HG03025 (cell line): ENCODE data around the gene TFAP2A.
A peak's percentile ranks its signal among the peaks of the same experiment; 100 is the strongest.

Experiments used
- ATAC-seq: cut with Tn5 transposase; IDR thresholded peaks from one replicate; pipeline ENCODE4 v1.9.1; 2021; ENCODE audit warnings: mild to moderate bottlenecking, moderate library complexity; ENCODE audit not compliant: unreplicated experiment, low FRiP score

TFAP2A gene

DNA sequence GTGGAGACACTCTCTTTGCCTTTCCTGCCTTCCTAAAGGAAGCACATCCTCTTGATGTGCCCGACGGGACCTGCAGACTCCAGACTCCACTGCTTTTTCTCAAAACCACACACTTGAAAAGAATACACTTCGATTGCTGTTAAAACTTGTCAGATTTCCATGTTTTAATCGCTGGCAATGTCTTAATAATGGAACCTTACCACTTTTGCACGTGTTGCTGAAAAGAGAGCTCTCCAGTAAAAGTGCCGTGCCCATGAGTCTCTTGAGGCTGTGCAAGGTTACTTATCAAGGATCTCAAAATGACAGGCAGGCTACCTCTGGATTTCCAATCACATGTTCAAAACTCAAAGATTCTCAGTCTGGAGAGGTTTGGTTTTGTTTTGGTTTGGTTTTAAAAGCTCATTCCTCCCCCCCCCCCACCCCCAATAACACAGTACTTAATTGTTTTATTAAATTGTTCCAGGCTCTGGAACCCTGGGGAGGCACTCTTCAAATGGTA, 12.0 kb upstream of the TFAP2A start:
- no peak for ATAC-seq

DNA sequence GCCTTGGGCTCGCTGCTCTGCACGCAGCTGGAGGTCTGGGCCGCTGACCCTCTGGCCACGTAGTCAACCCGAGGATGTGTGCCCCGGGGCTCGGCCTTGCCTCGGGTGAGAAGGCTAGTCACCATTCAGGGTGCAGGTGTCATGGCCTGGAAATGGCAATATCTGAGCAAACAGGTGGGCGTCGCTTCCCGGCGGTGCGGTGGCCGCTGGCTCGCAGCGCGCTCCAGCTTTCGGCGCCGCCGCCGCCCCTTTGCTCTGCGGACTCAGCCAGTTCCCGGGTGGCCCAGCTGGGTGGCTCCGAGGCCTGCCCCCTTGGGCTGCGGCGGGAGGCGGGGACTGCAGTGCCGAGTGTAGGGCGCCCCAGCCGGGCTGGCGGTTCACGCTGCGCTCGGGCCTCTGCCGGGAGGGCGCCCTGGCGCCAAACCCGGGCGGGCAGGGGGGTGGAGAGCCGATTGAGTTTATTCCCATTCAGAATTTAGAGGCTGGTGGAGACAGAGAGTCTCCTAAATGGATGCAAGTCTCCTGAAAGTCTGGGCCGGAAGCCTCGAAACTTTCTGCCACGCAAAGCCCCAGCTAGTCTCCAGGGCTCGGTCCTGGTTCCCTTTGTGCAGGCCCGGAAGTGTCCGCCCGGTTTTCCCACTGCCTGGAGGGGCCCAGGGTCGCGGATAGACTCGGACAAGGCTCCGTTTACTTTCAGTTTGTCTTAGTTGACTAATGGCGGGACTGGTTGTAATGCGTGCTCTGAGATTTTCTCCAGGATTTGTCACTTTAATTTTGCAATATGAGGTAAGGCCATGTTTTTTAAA, 11.3 kb upstream of the TFAP2A start:
- peak; percentile 65 for ATAC-seq

- ATAC-seq = no peak
Observed at GRCh38 chr6:10425176-10425974, 10.5 kb upstream of the TFAP2A start.

GRCh38 chr6:10424040-10424439, 9.2 kb upstream of the TFAP2A start:
- ATAC-seq = no peak

GRCh38 chr6:10422737-10423034, 7.8 kb upstream of the TFAP2A start:
- ATAC-seq = no peak

- no peak for ATAC-seq
Observed at GRCh38 chr6:10421921-10422736, 7.3 kb upstream of the TFAP2A start.

- no peak for ATAC-seq
Observed at GRCh38 chr6:10421158-10421920, 6.5 kb upstream of the TFAP2A start.

DNA sequence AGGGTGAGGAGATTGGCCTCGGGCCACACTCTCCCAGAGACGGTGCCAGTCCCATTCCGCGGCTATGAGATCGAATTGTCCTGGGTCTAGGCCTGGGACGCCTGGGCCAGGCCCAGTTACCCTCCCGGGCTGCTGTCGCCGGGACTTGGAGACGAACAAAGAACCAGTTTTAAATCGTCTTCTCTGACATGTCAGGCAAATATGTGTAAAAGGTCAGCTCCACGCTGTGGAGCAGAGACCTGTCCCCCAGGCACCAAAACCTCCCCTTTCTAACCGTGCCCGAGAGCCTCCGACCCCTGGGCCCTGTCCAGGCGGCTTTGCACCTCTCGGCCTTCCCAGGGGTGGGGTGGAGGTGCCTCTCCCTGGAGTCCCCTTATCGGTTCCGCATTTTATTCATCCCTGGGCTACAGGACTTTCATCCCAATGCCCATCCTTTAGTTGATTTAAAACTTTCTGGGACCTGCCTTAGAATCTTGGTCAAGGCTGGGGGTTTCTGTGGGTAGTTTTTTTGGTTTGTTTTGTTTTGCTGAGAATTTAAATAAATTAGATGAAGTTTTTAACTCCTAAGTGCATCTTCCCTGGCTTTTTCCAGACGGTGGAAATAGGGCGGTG, 5.8 kb upstream of the TFAP2A start:
- no peak for ATAC-seq

- ATAC-seq = no peak
Observed at GRCh38 chr6:10419749-10420545, 5.1 kb upstream of the TFAP2A start.

- peak; percentile 36 for ATAC-seq
Observed at GRCh38 chr6:10418862-10419748, 4.2 kb upstream of the TFAP2A start.

DNA sequence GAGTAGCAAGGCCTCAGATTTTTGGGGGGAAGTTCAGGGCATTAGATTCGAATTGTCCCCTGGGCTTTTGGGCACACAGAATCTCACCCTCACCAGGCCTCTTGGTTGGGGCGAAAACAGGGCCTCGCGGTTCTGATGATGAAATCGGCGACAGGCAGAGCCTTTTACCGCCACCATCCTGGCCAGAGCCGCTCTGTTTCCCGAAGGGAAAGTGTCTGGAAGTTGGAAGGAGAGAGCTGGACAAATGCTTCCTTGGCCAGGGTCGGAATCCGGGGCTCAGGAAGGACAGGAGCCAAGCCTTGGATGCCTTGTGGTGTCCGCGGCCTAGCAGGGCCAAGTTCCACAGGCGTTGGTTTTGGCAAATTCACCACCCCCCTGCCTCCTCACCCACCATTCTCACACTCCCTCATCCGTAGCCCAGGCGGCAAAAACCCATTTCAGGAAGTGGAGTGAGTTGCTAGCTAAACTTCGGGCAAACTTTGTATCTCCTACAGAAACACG, 3.5 kb upstream of the TFAP2A start:
- no peak for ATAC-seq

- no peak for ATAC-seq
Observed at GRCh38 chr6:10417681-10418104, 2.8 kb upstream of the TFAP2A start.

GRCh38 chr6:10416863-10417641, 2.2 kb upstream of the TFAP2A start:
- ATAC-seq = no peak

GRCh38 chr6:10416516-10416862, 1.6 kb upstream of the TFAP2A start:
- no peak for ATAC-seq

DNA sequence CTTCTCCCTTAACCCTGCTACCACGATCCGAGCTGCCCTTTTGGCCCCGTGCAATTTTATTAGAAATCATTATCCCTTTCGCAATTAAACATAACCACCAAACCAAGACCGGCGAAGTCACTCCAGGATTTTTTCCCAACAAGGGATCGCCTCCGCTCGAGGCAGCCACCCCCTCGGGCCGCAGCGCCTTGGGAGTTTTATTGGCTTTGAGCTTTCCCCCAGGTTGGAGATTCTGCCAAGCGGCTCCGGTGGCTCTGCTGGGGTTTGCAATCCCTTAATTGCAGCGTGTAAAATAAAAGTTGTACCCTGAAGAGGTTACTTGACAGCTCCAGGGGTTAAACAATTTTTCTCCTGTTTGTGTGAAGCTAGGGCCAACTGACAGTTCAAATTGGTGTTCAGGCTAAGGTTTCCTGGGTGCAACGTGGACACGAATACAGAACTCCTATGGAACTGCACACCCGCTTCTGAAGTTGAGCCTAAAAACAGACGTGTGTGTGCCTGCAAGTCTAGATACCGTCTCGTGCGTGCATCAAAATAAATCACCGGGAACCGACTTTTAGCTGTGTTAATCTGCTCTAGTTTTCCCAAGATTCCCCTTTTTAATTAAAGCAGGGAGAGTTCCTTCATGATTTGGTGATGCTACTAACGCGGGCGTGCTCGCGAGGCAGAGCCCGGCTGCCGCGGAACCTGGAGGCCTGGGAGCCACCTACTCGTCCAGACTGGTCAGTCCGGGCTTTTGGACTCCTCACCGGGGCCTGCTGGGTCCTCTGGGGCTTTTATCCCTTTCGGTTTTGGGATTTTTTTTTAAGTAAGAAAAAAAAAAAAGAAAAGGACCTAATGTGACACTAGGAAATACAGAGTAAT, 975 bp upstream of the TFAP2A start:
- no peak for ATAC-seq
